HG03460 (cell line): Measurements from ENCODE around the gene SCRN1.

ENCODE experiments used
- ATAC-seq: cut with Tn5 transposase; IDR thresholded peaks from one replicate; pipeline ENCODE4 v1.9.1; 2021; ENCODE audit not compliant: unreplicated experiment

SCRN1 gene

DNA sequence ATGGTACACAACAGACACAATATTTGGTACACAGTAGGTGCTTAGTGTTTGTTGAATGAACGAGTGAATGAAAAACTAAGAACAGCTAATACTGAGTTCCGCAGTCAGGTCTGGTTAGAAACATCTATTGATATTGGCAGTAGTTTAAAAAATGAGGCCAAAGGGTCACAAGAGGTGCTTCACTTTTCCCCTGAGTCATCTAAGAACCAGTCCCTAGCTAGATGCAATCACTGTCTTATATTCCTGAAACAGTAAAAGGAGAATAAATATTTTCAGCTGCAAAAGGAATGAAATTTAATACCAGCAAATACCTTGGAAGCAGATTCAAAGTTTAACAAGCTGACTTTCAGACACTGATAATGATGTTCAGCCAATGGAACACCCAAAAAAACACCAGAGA is 54.5 kb downstream of the SCRN1 start:
- ATAC-seq, result no peak

DNA sequence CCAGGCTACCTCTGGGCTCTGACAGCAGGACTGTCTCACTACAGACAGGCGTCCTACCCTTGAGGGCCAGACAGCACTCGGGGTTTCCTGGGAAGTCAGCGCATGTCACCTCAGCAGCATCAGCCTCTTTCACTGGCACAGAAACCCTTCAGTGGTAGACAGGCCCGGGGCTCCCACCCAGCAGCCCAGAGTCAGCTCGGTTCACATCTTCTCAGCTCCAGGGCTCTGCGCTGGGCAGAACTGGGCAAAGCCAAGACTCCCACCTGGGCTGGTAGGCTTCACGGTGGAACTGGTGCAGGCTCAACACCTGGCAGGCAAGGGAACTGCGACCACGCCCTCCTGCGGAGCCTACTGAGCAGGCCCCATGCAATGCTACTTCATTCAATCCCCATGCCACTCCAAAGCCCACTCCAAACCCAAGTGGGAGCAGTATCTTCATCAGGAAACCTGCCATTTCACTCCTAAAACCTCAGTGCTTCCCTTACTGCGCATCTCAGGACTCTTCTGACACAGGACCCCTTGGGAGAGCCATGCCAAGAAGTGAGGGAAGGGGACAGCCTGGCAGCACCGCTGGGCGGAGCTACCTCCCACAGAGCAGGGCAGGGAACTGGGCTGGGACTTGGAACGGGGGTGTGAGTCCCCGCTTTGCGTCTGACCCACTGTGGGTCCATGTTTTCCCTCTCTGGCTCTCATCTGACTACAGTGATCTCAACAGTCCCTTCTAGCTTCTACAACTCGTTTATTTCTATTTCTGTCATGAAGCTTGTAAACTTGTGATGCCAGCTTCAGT is 60.4 kb downstream of the SCRN1 start:
- ATAC-seq, result no peak

DNA sequence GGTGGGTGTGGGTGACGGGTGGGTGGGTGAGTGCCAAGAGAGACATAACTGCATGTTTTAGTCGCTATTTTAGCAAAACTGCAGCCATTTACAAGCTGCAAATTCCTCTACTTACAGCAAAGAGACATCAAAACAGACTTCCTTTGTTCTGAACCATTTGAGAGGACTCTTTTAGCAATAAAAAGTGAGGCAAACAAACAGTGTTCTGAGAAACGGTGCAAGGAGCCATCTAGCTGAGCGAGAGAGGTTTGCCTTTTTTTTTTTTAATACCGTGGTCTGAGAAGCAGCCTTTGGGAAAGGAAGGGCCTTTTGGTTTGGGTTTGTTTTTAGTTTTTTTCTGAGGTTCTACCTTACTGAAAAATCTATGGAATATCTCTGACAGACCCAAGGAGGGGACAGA is 62.9 kb downstream of the SCRN1 start:
- no peak for ATAC-seq

DNA sequence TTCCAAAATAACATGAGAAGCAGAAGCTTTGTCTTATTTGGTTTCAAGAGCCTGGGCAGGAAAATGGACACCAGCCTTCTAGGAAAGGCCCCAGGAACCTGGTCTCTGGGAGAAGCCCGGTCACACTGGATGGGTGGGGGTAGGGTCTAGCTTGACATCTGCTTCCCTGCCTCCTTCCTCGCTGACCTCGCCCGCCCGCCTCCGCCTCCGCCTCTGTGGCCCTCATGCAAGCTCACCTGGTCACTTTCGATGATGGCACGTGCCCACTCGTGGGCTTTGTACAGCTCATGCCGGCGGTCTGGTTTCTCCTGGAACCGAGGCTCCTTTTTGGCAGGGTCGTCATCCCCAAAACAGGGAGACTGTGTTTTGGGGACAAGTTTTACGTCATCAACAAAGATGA is 63.4 kb downstream of the SCRN1 start:
- no peak for ATAC-seq

DNA sequence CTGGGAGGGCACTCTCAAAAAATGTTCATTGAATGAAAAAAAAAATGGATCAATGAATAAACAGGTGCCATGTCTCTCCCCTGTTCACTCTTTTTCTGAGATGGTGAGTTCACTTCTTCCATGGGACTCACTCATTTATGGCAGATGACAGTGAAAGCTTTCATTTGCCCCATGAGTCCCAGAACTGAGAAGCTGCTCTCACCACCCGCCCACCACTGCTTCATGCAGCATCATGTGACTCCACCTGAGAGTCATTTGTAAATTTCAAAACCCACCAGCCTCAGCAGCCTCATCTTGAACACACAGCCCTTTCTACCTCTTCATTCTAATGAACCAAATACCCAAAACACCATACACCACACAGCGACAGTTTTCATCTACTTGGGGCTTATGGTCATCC is 64.9 kb downstream of the SCRN1 start:
- ATAC-seq, result no peak

DNA sequence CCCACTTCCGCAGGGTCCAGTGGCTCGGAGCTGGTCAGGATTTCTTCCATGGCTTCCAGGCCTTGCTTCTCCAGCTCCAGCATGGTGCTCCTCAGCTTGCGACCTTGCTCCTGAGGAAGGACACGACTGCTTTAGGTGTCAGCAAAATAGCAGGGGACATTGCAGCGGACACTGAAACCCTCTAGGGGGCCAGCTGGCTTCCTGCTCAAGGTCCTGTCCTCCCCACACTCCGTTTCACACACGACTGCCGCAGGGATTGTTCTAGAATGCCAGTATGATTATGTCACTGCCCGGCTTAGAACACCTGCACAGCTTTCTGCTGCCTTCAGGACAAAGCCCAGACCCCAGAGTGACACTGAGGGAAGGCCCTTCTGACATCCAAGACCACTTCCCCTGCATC is 65.6 kb downstream of the SCRN1 start:
- ATAC-seq, result no peak

DNA sequence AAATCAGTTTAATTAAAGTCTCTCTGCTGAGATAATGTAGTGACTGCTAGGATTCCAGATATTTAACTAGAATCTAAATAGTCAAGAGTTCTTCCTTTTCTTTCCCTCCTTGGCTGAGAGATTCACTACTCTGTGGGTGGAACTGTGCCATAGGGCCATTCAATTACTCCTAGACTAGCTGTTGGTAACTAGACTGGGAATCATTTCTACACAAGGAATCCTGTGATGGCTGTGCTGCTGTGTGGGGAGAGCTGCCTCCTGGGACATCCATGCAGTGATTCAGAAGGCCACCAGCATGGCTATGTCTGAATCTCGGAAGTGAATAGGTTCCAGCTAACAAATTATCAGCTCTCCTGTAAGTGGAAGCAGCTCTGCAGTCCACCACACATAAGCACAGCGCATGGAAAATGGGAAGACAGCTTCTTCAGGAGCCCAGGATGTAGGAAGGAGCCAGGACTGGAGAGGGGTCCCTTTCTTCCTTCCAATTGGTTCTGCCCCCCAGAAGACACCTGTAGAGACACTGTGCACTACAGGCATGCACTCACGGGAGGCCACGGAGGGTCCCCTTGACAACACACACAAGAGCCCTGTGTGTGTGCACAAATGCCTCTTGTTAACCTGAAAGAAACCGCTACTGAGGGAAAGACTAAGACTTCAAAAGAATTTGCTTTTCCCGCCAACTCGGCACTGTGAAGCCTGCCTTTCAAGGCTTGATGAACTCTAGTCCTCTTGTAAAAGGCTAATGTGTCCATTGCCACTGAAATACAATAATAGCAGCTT is 66.5 kb downstream of the SCRN1 start:
- no peak for ATAC-seq

DNA sequence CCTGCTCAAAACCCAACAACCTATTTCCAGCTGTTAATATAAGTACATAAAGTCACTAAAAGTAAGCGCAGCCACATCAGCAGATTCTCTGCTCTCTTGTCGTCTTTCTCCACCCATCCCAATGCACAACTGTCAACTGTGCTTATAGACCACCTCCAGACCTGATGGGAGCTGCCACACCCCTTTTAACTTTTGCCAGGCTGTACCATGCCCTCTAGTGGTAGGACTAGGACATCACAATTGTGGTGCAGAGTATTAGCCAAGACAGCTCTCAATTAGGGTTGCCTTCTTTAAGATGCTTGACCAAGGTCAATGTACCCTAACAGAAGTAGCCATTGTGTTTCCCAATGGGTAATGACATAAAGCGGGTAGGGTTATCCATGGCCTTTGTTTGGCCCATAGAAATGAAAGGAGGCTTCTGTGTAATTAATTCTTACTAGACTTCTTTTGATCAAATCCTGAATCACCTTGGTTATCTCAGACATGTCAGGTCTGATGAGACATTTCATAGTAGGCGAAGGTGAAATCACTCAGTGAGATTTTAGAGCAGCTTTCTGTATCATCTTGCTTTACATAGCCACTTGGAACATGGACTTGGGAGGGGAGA is 68.1 kb downstream of the SCRN1 start:
- peak; percentile 86 for ATAC-seq

DNA sequence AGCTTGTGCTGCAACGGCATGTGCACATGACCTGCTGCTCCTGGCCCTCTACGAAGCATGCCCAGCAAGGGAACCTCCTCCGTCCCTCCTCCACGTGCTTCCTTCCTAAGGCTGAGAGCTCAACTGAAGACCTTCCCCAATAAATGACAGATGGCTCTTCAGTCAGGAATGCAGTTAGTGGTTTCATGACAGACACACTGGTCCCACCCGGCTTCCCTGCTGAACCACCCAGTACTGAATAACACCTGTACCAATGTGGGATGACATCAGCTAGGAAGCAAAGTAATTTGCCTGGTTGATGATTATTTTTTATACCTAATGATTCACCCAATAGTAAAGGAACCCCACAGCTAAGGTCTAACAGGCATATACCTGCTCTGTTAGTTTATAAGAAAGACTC is 69.1 kb downstream of the SCRN1 start:
- no peak for ATAC-seq

DNA sequence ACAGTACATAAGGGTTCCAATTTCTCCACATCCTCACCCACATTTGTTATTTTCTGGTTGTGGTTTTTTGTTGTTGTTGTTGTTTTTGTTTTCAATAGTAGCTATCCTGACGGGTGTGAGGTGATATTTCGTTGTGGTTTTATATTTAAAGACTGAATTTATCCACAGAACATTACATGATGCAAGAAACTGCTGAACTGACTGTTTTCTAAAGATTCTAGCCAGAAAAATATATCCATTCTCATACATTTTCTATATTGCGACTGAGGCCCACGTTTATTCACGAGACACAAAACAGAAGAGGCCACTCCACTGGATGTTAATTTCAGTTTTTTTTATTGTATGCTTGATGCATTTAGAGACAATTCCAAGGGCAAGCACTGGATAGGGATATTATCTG is 69.8 kb downstream of the SCRN1 start:
- ATAC-seq, result no peak

DNA sequence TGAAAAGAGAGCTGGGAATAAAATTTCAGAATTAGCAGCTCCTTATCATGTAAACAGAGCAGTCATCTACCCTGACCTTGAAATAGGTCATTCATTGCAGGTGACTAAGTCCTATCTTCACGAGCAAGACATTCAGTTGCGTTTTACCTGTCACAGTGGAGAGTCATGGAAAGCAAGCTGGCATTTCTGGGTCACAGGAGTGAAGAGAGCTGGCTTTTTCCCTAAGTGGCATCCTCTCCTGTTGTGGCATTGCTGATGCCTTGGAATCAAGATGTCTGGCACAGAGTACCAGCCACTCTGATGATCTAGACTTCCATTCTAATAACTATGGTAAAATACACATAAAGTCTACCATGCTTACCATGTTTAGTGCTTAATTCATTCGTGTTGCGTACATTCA is 70.8 kb downstream of the SCRN1 start:
- ATAC-seq, result no peak

DNA sequence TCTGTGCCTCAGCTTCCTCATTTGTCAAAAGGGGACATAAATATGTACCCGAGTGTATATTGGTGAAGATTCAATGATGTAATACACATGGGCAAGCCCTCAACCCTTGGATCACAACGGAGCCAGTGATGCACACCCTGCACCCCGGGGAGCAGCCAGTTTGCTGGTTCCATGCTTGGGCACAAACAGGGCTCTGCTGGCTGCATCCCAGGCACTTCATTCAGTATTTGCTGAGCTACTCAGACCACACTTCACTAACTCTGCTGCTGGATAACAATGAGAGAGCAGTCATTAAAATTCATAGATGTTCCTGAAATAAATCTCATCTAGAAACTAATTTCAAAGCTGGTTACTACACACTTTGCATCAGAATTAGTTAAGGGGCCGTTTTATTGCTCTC is 72.0 kb downstream of the SCRN1 start:
- no peak for ATAC-seq

DNA sequence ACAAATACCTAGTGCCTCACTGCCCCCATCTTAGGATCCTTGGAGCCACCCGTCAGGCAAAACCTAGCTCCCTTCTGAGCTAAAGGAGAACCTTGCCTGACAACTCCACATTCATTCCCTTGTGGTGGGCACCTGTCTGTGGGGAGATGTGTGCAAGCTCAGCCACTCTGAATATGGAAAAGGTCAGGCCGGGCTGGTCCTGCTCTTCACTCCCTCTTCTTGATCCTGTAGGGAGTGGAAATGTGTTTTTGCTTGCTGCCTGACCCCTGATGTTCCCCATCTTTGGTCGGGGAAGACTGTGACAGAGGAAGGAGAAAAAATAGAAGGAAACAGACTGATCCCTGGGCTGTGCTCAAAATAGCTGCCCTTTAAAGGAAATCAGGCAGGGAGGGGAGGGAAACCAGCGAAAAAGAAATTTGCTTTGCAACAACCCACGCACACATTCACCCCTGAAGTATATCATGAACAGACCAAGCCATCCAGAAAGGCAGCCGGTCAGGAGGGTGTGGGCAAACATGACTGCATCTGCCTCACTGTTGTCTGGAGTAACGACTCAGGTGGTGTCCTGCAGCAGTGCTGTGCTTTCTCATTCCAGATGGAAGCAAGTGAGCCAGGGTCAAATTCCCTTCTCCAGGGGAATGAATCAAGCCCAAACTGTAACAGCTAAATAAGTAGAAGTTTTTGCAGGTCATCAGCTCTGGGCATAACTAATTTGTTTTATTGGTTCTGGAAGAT is 74.0 kb downstream of the SCRN1 start:
- no peak for ATAC-seq

DNA sequence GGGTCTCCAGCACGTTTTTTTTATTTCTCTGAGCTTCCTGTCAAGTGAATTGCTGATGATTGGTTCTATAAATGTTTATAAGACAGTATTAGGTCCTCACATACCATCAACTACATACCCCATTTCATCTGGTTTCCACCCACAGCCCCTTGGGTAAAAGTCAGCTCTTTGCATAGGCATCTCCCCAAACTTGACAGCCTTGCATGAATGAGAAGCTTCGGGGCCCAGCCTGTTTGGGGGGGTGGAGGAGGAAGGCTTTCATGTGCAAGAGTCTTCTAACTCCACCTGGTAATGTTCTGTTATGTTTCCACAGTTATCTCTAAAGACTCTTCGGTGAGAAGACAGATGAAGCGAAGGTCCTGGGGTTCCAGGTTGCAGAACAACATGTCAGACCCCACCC is 75.4 kb downstream of the SCRN1 start:
- no peak for ATAC-seq

DNA sequence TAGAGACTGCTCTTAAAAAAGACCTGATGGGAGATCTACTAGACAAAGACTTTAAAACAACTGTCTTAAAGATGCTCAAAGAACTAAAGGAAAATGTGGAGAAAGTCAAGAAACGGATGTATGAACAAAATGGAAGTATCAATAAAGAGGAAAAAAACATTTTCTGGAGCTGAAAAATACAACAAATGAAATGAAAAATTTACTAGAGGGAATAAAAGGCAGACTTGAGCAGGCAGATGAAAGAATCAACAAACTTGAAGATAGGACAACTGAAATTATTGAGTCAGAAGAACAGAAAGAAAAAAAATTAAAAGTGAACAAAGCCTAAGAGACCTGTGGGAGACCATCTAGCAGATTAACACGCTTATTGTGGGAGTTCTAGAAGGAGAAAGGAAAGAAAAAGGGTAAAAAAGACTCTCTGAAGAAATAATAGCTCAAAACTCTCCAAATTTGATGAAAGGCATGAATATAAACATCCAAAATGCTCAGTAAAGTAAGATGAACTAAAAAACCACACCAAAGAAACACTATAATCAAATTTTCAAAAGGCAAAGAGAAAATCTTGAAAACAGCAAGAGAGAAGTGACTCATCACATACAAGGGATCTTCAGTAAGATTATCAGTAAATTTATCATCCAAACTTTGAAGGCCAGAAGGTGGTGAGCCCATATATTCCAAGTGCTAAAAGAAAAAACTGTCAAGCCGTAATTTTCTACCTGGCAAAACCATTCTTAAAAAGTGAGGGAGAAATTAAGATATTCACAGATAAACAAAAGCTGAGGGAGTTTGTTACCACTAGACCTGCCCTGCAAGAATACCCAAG is 83.2 kb downstream of the SCRN1 start:
- no peak for ATAC-seq

DNA sequence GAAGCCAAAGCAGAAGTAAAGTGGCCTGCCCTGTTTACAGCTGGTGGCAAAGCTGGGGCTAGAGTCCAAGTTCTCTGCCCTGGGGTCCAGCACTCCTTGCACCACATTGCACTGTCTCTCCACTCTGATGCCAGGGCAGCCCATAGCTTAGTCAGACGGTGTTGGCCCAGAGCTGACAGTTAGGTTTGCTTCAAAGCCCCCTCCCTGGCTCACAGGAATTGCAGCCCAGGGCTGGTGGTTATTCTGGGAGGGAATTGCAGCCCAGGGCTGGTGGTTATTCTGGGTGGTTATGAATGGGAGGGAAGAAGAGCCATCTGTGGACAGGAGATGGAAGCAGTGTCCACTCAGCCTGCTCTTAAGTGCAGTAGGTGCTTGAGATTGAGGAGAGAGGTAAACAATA is 88.9 kb downstream of the SCRN1 start:
- ATAC-seq, result no peak

DNA sequence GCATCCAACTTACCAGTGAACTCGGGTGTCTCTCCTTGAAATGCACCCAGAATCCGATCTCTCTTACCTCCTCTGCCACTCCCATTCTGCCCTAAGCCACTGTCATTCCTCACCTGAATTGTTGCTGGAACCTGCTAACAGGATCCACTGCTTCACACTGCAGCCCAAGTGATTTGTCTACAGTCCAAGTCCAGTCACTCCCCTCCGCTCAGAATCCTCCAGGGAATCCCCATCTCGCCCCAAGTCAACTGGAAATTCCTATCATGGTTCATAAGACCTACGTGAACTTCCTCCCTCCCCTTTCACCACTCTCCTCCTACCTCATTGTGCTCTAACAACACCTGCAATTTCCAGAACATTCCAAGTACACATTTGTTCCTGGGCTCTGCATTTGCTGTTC is 91.3 kb downstream of the SCRN1 start:
- no peak for ATAC-seq

DNA sequence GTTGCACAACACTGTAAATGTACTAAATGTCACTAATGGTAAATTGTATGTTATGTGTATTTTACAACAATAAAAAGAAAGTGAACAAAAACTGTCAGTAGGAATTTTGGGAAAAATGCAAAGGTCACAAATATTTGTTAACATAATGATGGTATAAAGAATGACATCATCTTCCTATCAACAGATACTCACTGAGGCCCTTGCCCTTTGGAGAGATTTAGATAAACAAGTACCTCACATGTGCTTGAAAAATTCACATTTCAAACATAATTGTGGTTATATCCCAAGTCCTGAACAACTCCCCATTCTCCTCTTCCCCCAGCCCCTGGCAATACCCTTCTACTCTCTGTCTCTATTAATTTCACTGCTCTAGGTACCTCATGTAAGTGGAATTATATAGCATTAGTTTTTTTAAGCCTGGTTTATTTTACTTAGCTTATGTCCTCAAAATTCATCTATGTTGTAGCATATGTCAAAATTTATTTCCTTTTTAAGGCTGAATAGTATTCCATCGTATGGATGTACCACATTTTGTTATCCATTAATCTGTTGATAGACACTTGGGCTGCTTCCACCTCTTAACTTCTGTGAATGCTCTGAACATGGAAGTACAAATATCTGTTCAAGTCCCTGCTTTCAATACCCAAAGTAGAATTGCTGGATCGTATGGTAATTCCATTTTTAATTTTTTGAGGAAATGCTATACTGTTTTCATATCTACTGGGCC is 92.8 kb downstream of the SCRN1 start:
- ATAC-seq, result no peak

DNA sequence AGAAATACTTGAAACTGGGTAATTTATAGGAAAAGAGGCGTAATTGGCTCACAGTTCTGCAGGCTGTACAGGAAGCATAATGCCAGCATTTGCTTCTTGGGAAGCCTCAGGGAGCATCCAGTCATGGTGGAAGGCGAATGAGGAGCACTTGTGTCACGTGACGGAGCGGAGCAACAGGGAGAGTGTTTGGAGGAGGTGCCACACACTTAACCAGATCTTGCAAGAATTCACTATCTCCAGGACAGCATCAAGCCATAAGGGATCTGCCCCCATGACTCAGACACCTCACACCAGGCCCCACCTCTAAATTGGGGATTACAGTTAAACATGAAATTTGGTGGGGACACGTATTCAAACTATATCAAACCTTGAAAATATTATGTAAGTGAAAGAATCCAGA is 94.0 kb downstream of the SCRN1 start:
- no peak for ATAC-seq

DNA sequence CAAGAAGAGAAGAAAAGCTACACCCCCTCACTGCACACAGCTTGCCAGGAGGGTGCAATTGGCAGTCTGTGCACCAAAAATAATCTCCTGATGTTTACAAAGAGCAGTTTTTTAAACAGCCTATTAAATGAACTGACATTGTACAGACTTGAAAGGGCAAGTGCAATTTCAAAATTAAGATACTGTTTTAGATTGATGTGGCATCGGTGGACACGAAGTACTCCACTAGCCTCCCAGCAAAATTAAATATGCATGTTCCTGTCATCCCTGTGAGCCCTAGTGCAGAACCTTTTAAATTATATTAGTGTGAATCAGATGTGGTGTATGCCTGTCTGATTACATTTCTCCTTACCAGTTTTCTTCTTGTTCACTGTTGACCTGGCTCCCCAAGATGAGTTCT is 95.3 kb downstream of the SCRN1 start:
- ATAC-seq, result no peak
